Measurements from ENCODE around the gene AFAP1. TPM values are rescaled to one million over a fixed set of nuclear protein-coding genes. Genes with fewer than 3 reads are reported as not detected.

The AFAP1 gene
- total RNA-seq, 4 donors from 2014 or later: 8.3 to 27.1 (median 11.1) TPM

GRCh38 chr4:7892212-7893019 is 47.2 kb downstream of the AFAP1 start:
- no peaks in the 10 kb centered on the region for H3K27me3 ChIP-seq
- 74% methylated on average over 12 of the region's 12 CpGs for WGBS
- no peaks in the 10 kb centered on the region for H3K36me3 ChIP-seq
- H3K4me3 ChIP-seq: no peak overlapping the region
- DNase-seq (ENCODE audit: low spot score in 2 of 2): no peak
- H3K9me3 ChIP-seq: no peaks in the 10 kb centered on the region
- peaks cover 22% of the 10 kb centered on the region for H3K4me1 ChIP-seq
- H3K27ac ChIP-seq: no peak overlapping the region
- TF ChIP-seq EP300 (IDR thresholded peaks at IDR 0.05): no peak

- TF ChIP-seq EP300 (IDR thresholded peaks at IDR 0.05) (no peak), POLR2AphosphoS5 (IDR thresholded peaks at IDR 0.05) (no peak), CTCF (IDR thresholded peaks at IDR 0.05) (no peak), POLR2A (IDR thresholded peaks at IDR 0.05) (no peak)
- Histone ChIP-seq H3K9me3 (no peaks in the 10 kb centered on the region), H3K27ac (peak overlapping the region; percentile 38), H3K4me3 (no peak overlapping the region), H3K4me1 (peaks cover 22% of the 10 kb centered on the region), H3K27me3 (no peaks in the 10 kb centered on the region), H3K36me3 (no peaks in the 10 kb centered on the region)
- 46% methylated on average over 7 of the region's 7 CpGs for WGBS
- DNase-seq (ENCODE audit: low spot score in 2 of 2): no peak
These were observed 48.8 kb downstream of the AFAP1 start for GRCh38 chr4:7890635-7891393.

- Histone ChIP-seq H3K4me1 (peaks cover 18% of the 10 kb centered on the region), H3K36me3 (no peaks in the 10 kb centered on the region), H3K9me3 (no peaks in the 10 kb centered on the region), H3K27ac (no peak overlapping the region), H3K27me3 (no peaks in the 10 kb centered on the region), H3K4me3 (no peak overlapping the region)
- DNase-seq (ENCODE audit: low spot score in 2 of 2): no peak
- 57% methylated on average over 3 of the region's 3 CpGs for WGBS
- TF ChIP-seq POLR2A (IDR thresholded peaks at IDR 0.05) (no peak), POLR2AphosphoS5 (IDR thresholded peaks at IDR 0.05) (no peak), EP300 (IDR thresholded peaks at IDR 0.05) (no peak), CTCF (IDR thresholded peaks at IDR 0.05) (no peak)
These were observed 52.2 kb downstream of the AFAP1 start for GRCh38 chr4:7887436-7887835.

- Histone ChIP-seq H3K9me3 (no peaks in the 10 kb centered on the region), H3K27ac (no peak overlapping the region), H3K4me1 (peaks cover 14% of the 10 kb centered on the region), H3K4me3 (no peak overlapping the region), H3K36me3 (no peaks in the 10 kb centered on the region), H3K27me3 (no peaks in the 10 kb centered on the region)
- DNase-seq (ENCODE audit: low spot score in 2 of 2): no peak
- TF ChIP-seq POLR2A (IDR thresholded peaks at IDR 0.05) (no peak), POLR2AphosphoS5 (IDR thresholded peaks at IDR 0.05) (no peak), EP300 (IDR thresholded peaks at IDR 0.05) (no peak)
- WGBS: 67% methylated on average over 9 of the region's 9 CpGs
These were observed 53.4 kb downstream of the AFAP1 start for GRCh38 chr4:7886007-7886973.

GRCh38 chr4:7885216-7886006 is 54.2 kb downstream of the AFAP1 start:
- no peaks in the 10 kb centered on the region for H3K36me3 ChIP-seq
- no peak for TF ChIP-seq CTCF (IDR thresholded peaks at IDR 0.05)
- no peak for TF ChIP-seq POLR2A (IDR thresholded peaks at IDR 0.05)
- no peak for TF ChIP-seq EP300 (IDR thresholded peaks at IDR 0.05)
- TF ChIP-seq POLR2AphosphoS5 (IDR thresholded peaks at IDR 0.05): no peak
- DNase-seq (ENCODE audit: low spot score in 2 of 2): no peak
- no peak overlapping the region for H3K27ac ChIP-seq
- no peaks in the 10 kb centered on the region for H3K9me3 ChIP-seq
- WGBS: 87% methylated on average over 16 of the region's 16 CpGs
- no peaks in the 10 kb centered on the region for H3K27me3 ChIP-seq
- no peak overlapping the region for H3K4me3 ChIP-seq
- peaks cover 5% of the 10 kb centered on the region for H3K4me1 ChIP-seq
